Astrocyte (in vitro differentiated cells and primary cell): ENCODE measurements around the gene DYNLRB2. TPM values are rescaled to one million over a fixed set of nuclear protein-coding genes. Genes with fewer than 3 reads are reported as not detected.

Experiments
- DNase-seq: peaks from one replicate; pipeline ENCODE4 v3.0.0-alpha.2; 2010; ENCODE audit warnings: low read depth
- FAIRE-seq: peaks from 2 replicates; lab custom pipeline; 2011; peaks lifted over from hg19 to GRCh38; lab: Jason Lieb, UNC
- H2AFZ ChIP-seq: 2 replicates; pipeline ENCODE4 v1.6.0; 2012; ENCODE audit warnings: low read depth, low read length, inconsistent platforms
- H3K27ac ChIP-seq: 2 replicates; pipeline ENCODE4 v1.5.1; 2011; ENCODE audit warnings: low read depth, low read length, inconsistent platforms
- H3K27me3 ChIP-seq: 2 replicates; pipeline ENCODE4 v1.6.0; 2011; ENCODE audit warnings: low read length, inconsistent platforms; ENCODE audit not compliant: insufficient read depth
- H3K36me3 ChIP-seq: 2 replicates; pipeline ENCODE4 v1.5.1; 2011; ENCODE audit warnings: low read length, inconsistent platforms; ENCODE audit not compliant: insufficient read depth
- H3K4me1 ChIP-seq: 2 replicates; pipeline ENCODE4 v1.5.1; 2011; ENCODE audit warnings: low read length, inconsistent platforms; ENCODE audit not compliant: insufficient read depth
- H3K4me2 ChIP-seq: 2 replicates; pipeline ENCODE4 v1.6.0; 2012; ENCODE audit warnings: low read length, inconsistent platforms
- H3K4me3 ChIP-seq: 2 replicates; pipeline ENCODE4 v1.5.1; 2011; ENCODE audit warnings: low read depth, mild to moderate bottlenecking, low read length, inconsistent platforms; ENCODE audit not compliant: insufficient read depth
- H3K79me2 ChIP-seq: 2 replicates; pipeline ENCODE4 v1.6.0; 2012; ENCODE audit warnings: mild to moderate bottlenecking, low read length, inconsistent platforms; ENCODE audit not compliant: insufficient read depth
- H3K9ac ChIP-seq: 2 replicates; pipeline ENCODE4 v1.6.0; 2012; ENCODE audit warnings: mild to moderate bottlenecking, low read length, inconsistent platforms
- H3K9me3 ChIP-seq: 2 replicates; pipeline ENCODE4 v1.5.1; 2012; ENCODE audit warnings: low read depth, mild to moderate bottlenecking, low read length, inconsistent platforms; ENCODE audit not compliant: insufficient read depth
- H4K20me1 ChIP-seq: 2 replicates; pipeline ENCODE4 v1.6.0; 2012; ENCODE audit warnings: low read length, inconsistent platforms; ENCODE audit not compliant: insufficient read depth
- H3K27ac Mint-ChIP-seq: one replicate; pipeline ENCODE4 v1.8.0; 2021; ENCODE audit warnings: mild to moderate bottlenecking, mixed read lengths; ENCODE audit not compliant: unreplicated experiment
- H3K27me3 Mint-ChIP-seq: one replicate; pipeline ENCODE4 v1.8.0; 2021; ENCODE audit warnings: low read depth, mixed read lengths; ENCODE audit not compliant: unreplicated experiment
- H3K36me3 Mint-ChIP-seq: one replicate; pipeline ENCODE4 v1.8.0; 2021; ENCODE audit warnings: low read depth, mixed read lengths; ENCODE audit not compliant: unreplicated experiment
- H3K4me1 Mint-ChIP-seq: one replicate; pipeline ENCODE4 v1.8.0; 2021; ENCODE audit warnings: low read depth, mixed read lengths; ENCODE audit not compliant: unreplicated experiment
- H3K4me3 Mint-ChIP-seq: one replicate; pipeline ENCODE4 v1.8.0; 2021; ENCODE audit warnings: mild to moderate bottlenecking, moderate library complexity, mixed read lengths; ENCODE audit not compliant: unreplicated experiment
- H3K9me3 Mint-ChIP-seq: one replicate; pipeline ENCODE4 v1.8.0; 2021; ENCODE audit warnings: mild to moderate bottlenecking, mixed read lengths; ENCODE audit not compliant: unreplicated experiment
- EZH2 ChIP-seq: IDR thresholded peaks from 2 replicates; pipeline ENCODE4 v1.6.1; 2012; ENCODE audit warnings: mild to moderate bottlenecking, low read length, inconsistent platforms; ENCODE audit not compliant: insufficient read depth
- total RNA-seq: library from RNA; stranded (reverse); gene quantifications from 2 replicates; pipeline ENCODE4 v1.2.1, GENCODE V29; 2021
- TF ChIP-seq, protein P1 (sequence below): IDR thresholded peaks from 2 replicates; pipeline ENCODE4 v1.5.1; 2011; ENCODE audit warnings: low read depth, mild to moderate bottlenecking, inconsistent platforms, low read length, moderate library complexity; ENCODE audit not compliant: insufficient read depth

The DYNLRB2 gene
- total RNA-seq, 1 donor from 2014 or later = not detected

DNA sequence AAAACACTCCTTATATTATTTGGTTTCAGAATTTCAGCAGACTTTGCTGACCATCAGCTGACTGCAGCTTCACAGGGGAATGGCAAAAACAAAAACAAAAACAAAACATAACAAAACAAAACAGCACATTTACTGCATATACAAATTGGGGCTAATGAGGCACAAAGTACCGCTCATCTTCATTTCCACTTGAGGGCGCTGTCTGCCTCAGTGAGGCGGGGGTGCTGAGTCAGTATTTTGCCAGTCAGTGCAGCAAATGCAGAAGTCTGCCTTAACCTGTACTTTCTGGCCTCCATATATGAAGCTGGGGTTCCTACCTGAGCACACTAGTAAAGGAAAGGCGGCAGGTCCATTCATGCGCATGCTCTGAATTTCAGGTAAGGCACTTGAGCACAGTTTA is 13.5 kb upstream of the DYNLRB2 start:
- no peaks in the 10 kb centered on the region for H3K4me1 Mint-ChIP-seq
- no peaks in the 10 kb centered on the region for H3K36me3 ChIP-seq
- H3K27ac Mint-ChIP-seq = no peak overlapping the region
- H3K79me2 ChIP-seq = no peaks in the 10 kb centered on the region
- peaks cover 2% of the 10 kb centered on the region for H3K9me3 Mint-ChIP-seq
- DNase-seq (peak; percentile 4), FAIRE-seq (no peak)
- H3K27ac ChIP-seq = no peak overlapping the region
- no peaks in the 10 kb centered on the region for H3K4me1 ChIP-seq
- no peaks in the 10 kb centered on the region for H3K36me3 Mint-ChIP-seq
- H3K27me3 Mint-ChIP-seq = peaks cover 5% of the 10 kb centered on the region
- H3K27me3 ChIP-seq = no peaks in the 10 kb centered on the region
- no peak overlapping the region for H3K4me2 ChIP-seq
- no peak overlapping the region for H2AFZ ChIP-seq
- H3K9me3 ChIP-seq = no peaks in the 10 kb centered on the region
- H3K9ac ChIP-seq = no peak overlapping the region
- H3K4me3 ChIP-seq = no peak overlapping the region
- no peak for TF ChIP-seq EZH2
- TF ChIP-seq, protein P1, sequence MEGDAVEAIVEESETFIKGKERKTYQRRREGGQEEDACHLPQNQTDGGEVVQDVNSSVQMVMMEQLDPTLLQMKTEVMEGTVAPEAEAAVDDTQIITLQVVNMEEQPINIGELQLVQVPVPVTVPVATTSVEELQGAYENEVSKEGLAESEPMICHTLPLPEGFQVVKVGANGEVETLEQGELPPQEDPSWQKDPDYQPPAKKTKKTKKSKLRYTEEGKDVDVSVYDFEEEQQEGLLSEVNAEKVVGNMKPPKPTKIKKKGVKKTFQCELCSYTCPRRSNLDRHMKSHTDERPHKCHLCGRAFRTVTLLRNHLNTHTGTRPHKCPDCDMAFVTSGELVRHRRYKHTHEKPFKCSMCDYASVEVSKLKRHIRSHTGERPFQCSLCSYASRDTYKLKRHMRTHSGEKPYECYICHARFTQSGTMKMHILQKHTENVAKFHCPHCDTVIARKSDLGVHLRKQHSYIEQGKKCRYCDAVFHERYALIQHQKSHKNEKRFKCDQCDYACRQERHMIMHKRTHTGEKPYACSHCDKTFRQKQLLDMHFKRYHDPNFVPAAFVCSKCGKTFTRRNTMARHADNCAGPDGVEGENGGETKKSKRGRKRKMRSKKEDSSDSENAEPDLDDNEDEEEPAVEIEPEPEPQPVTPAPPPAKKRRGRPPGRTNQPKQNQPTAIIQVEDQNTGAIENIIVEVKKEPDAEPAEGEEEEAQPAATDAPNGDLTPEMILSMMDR = peak; percentile 56
- H3K4me3 Mint-ChIP-seq = no peak overlapping the region
- H4K20me1 ChIP-seq = no peaks in the 10 kb centered on the region

GRCh38 chr16:80530479-80530878 is 10.3 kb upstream of the DYNLRB2 start:
- H4K20me1 ChIP-seq = no peaks in the 10 kb centered on the region
- peaks cover 14% of the 10 kb centered on the region for H3K27me3 Mint-ChIP-seq

DNA sequence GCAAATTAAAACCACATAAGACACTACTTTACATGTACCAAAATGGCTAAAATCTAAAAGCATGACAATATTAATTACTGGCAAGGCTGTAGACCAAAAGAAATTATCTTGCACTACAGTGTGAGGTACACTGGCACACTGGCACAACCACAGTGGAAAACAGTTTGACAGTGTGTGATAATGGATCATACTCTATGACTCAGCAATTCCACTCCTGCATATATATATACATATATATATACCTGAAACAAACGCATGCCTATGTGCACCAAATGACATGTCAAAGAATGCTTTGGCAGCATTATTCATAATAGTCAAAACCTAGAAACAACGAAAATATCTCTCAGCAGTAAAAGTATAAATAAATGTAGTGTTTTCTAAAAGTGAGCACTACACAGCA is 4.6 kb upstream of the DYNLRB2 start:
- no peak overlapping the region for H3K4me3 ChIP-seq
- FAIRE-seq (no peak), DNase-seq (no peak)
- H4K20me1 ChIP-seq = no peaks in the 10 kb centered on the region
- H3K27me3 ChIP-seq = peaks cover 10% of the 10 kb centered on the region
- Mint-ChIP-seq H3K36me3 (no peaks in the 10 kb centered on the region), H3K4me3 (no peak overlapping the region), H3K27ac (no peak overlapping the region), H3K27me3 (peaks cover 20% of the 10 kb centered on the region), H3K9me3 (peaks cover 2% of the 10 kb centered on the region), H3K4me1 (no peaks in the 10 kb centered on the region)
- TF ChIP-seq, protein P1 = no peak
- TF ChIP-seq EZH2 = no peak
- H3K27ac ChIP-seq = no peak overlapping the region
- H2AFZ ChIP-seq = no peak overlapping the region
- no peaks in the 10 kb centered on the region for H3K4me1 ChIP-seq
- H3K4me2 ChIP-seq = no peak overlapping the region
- no peaks in the 10 kb centered on the region for H3K79me2 ChIP-seq
- no peak overlapping the region for H3K9ac ChIP-seq
- H3K36me3 ChIP-seq = no peaks in the 10 kb centered on the region
- no peaks in the 10 kb centered on the region for H3K9me3 ChIP-seq

More at GRCh38 chr16:80530479-80530878, 10.3 kb upstream of the DYNLRB2 start:
- Mint-ChIP-seq H3K27ac (no peak overlapping the region), H3K4me3 (no peak overlapping the region), H3K4me1 (no peaks in the 10 kb centered on the region), H3K9me3 (peaks cover 2% of the 10 kb centered on the region), H3K36me3 (no peaks in the 10 kb centered on the region)
- Histone ChIP-seq H3K9ac (no peak overlapping the region), H3K9me3 (no peaks in the 10 kb centered on the region), H3K4me1 (no peaks in the 10 kb centered on the region), H3K79me2 (no peaks in the 10 kb centered on the region), H3K27me3 (peaks cover 5% of the 10 kb centered on the region), H3K27ac (no peak overlapping the region), H3K4me3 (no peak overlapping the region), H3K4me2 (no peak overlapping the region), H3K36me3 (no peaks in the 10 kb centered on the region), H2AFZ (no peak overlapping the region)
- FAIRE-seq = no peak
- TF ChIP-seq, protein P1 = no peak
- no peak for TF ChIP-seq EZH2
- no peak for DNase-seq
